Measurements from ENCODE around the gene CTNND2. TPM values are rescaled to one million over a fixed set of nuclear protein-coding genes. Genes with fewer than 3 reads are reported as not detected.

Gene CTNND2
- total and polyA plus RNA-seq, 9 of the 15 experiments (the other 6 are each of a cell fraction or from before 2014, with no cell fraction given) = 0.03 to 0.35 TPM; not detected in 7

GRCh38 chr5:11040345-11040744, 863.9 kb downstream of the CTNND2 start:
- H3K27me3 ChIP-seq (ENCODE audit: control insufficient read depth in 2 of 2, insufficient read depth in 2 of 2, low read length in 2 of 2) = no peaks in the 10 kb centered on the region
- POLR2A ChIA-PET = no interaction called here
- no peaks in the 10 kb centered on the region for H3K79me2 ChIP-seq (ENCODE audit: control insufficient read depth, insufficient read depth, low read length)
- 0% methylated on average over 1 of the region's 1 CpG for WGBS (ENCODE audit: insufficient coverage, low coverage, missing lambda C conversion rate)
- FAIRE-seq (no peak), DNase-seq (ENCODE audit: extremely low read depth in 1 of 4, low spot score in 3 of 4) (no peak), ATAC-seq (no peak)
- no peaks in the 10 kb centered on the region for H3K9me1 ChIP-seq (ENCODE audit: control insufficient read depth, insufficient read depth, low read length)
- no peak overlapping the region for H3K4me3 ChIP-seq
- CTCF ChIA-PET (ENCODE audit: low intra/inter-chr PET ratio) = no interaction called here
- no peaks in the 10 kb centered on the region for H3K36me3 ChIP-seq (ENCODE audit: control insufficient read depth, insufficient read depth, low read length)
- no peaks in the 10 kb centered on the region for H3K9me3 ChIP-seq (replicated peaks; ENCODE audit: control insufficient read depth, insufficient read depth, low read depth, low read length)
- intact Hi-C loops (cut with micrococcal nuclease) (loop anchor here (10.0 kb wide), 1 partner anchor 176 kb away; no protein-coding TSS in a partner anchor), in situ Hi-C loops (cut with MboI) (no loop called here)
- no peaks in the 10 kb centered on the region for H3K4me1 ChIP-seq (replicated peaks in 1 of 2; ENCODE audit: control insufficient read depth in 2 of 2, insufficient read depth in 2 of 2, low read length in 2 of 2)
- no peak overlapping the region for H2AFZ ChIP-seq (ENCODE audit: low read depth, low read length)
- H3K27ac ChIP-seq (ENCODE audit: extremely low read depth, low read depth, low read length) = no peak overlapping the region
- H4K20me1 ChIP-seq (replicated peaks; ENCODE audit: control insufficient read depth, insufficient read depth, low read length) = no peaks in the 10 kb centered on the region
- no peak overlapping the region for H3K9ac ChIP-seq (ENCODE audit: insufficient read depth in 1 of 2, low read depth in 2 of 2, low read length in 2 of 2)
- BruUV-seq (replicated peaks) = no TSS peak
- no peak overlapping the region for H3K4me2 ChIP-seq (ENCODE audit: insufficient read depth, low read length)
- no peak for TF ChIP-seq PRDM10 (IDR thresholded peaks at IDR 0.05; ENCODE audit: partially characterized antibody)
- no peak for TF ChIP-seq ZBTB17 (CRISPR knock-in tag; IDR thresholded peaks at IDR 0.05)
- TF ChIP-seq MBD2 (IDR thresholded peaks at IDR 0.05; ENCODE audit: borderline replicate concordance, low read depth) = no peak
- no peak for TF ChIP-seq BRD9 (IDR thresholded peaks at IDR 0.05; ENCODE audit: low read depth, partially characterized antibody)
- TF ChIP-seq SIX5 (IDR thresholded peaks at IDR 0.05; ENCODE audit: borderline replicate concordance in 1 of 2, insufficient read depth in 1 of 2, low read depth in 1 of 2, low read length in 2 of 2) = no peak
- TF ChIP-seq MYBL2 (IDR thresholded peaks at IDR 0.05; ENCODE audit: low read depth) = no peak
- no peak for TF ChIP-seq MYBL2 (CRISPR knock-in tag; IDR thresholded peaks at IDR 0.05; ENCODE audit: borderline replicate concordance)
- no peak for TF ChIP-seq MBD1 (CRISPR knock-in tag; IDR thresholded peaks at IDR 0.05)
- no peak for TF ChIP-seq ZNF347 (CRISPR knock-in tag; IDR thresholded peaks at IDR 0.05; ENCODE audit: low read depth)
- TF ChIP-seq ZNF609 (CRISPR knock-in tag; IDR thresholded peaks at IDR 0.05; ENCODE audit: borderline replicate concordance) = no peak

Measured in K562 (cell line).